Hepatocyte (in vitro differentiated cells): ENCODE results near the gene ALKBH7.

Experiments
- CTCF ChIP-seq: fragments of 200-600 bp; sonication (generic); IDR thresholded peaks from 2 replicates; pipeline ENCODE4 v1.5.1; 2016; ENCODE audit warnings: antibody characterized with exemption, mild to moderate bottlenecking; ENCODE audit not compliant: poor library complexity
- EZH2 ChIP-seq: fragments of 200-600 bp; sonication (generic); IDR thresholded peaks from 2 replicates; pipeline ENCODE4 v1.6.1; 2016; ENCODE audit warnings: antibody characterized with exemption, mild to moderate bottlenecking, borderline replicate concordance

GRCh38 chr19:6340493-6341201 is 31.9 kb upstream of the ALKBH7 start:
- no peak for TF ChIP-seq EZH2
- TF ChIP-seq CTCF, result no peak
